8988T (cell line): ENCODE results near the gene SIRT4.
"Not testable (repeated sequence)": the region's sequence is repeated elsewhere in the genome, so short reads cannot be mapped to it uniquely, and the experiment has no call there.

Experiments used
- DNase-seq: peaks from one replicate; pipeline ENCODE4 v3.0.0; 2011

SIRT4 gene

GRCh38 chr12:120283318-120283717, 18.8 kb upstream of the SIRT4 start:
- DNase-seq = no peak

- no peak for DNase-seq
Measured at GRCh38 chr12:120284381-120284780, 17.7 kb upstream of the SIRT4 start.

- no peak for DNase-seq
Measured at GRCh38 chr12:120286768-120287490, 15.2 kb upstream of the SIRT4 start.

- DNase-seq = no peak
Measured at GRCh38 chr12:120287491-120287890, 14.6 kb upstream of the SIRT4 start.

GRCh38 chr12:120290609-120291305, 11.4 kb upstream of the SIRT4 start:
- DNase-seq = no peak

- DNase-seq = no peak
Measured at GRCh38 chr12:120292411-120292660, 9.8 kb upstream of the SIRT4 start.

- DNase-seq = no peak
Measured at GRCh38 chr12:120292661-120293531, 9.2 kb upstream of the SIRT4 start, which contains the start of gene RNU4-1. Gene RNU4-1 (minus strand): TSS chr12:120293237.

- no peak for DNase-seq
Measured at GRCh38 chr12:120314220-120314619, 12.1 kb downstream of the SIRT4 start.

GRCh38 chr12:120316798-120317223, 14.7 kb downstream of the SIRT4 start:
- DNase-seq = no peak

- DNase-seq = peak; percentile 80
Measured at GRCh38 chr12:120317224-120318105, 15.3 kb downstream of the SIRT4 start.

- DNase-seq = no peak
Measured at GRCh38 chr12:120321382-120322202, 19.5 kb downstream of the SIRT4 start.

GRCh38 chr12:120323772-120324171, 21.7 kb downstream of the SIRT4 start:
- no peak for DNase-seq

GRCh38 chr12:120324841-120325417, 22.8 kb downstream of the SIRT4 start:
- DNase-seq = no peak

GRCh38 chr12:120327593-120327992, 25.5 kb downstream of the SIRT4 start, which contains the start of gene PLA2G1B:
Gene PLA2G1B (minus strand): TSS chr12:120327779. CDS start chr12:120327753, 26 bp downstream.
- DNase-seq = no peak

GRCh38 chr12:120328228-120328627, 26.1 kb downstream of the SIRT4 start:
- DNase-seq = no peak

GRCh38 chr12:120331390-120331789, 29.3 kb downstream of the SIRT4 start:
- no peak for DNase-seq

GRCh38 chr12:120332041-120332440, 29.9 kb downstream of the SIRT4 start:
- DNase-seq = no peak

GRCh38 chr12:120332523-120332922, 30.4 kb downstream of the SIRT4 start:
- no peak for DNase-seq

GRCh38 chr12:120335447-120335846, 33.3 kb downstream of the SIRT4 start:
- not testable (repeated sequence) for DNase-seq

- not testable (repeated sequence) for DNase-seq
Measured at GRCh38 chr12:120336392-120336791, 34.3 kb downstream of the SIRT4 start.

- no peak for DNase-seq
Measured at GRCh38 chr12:120337730-120338129, 35.6 kb downstream of the SIRT4 start.
